Upper lobe of left lung (tissue), 6 donors: ENCODE data around the gene OAS2. TPM values are rescaled to one million over a fixed set of nuclear protein-coding genes. Genes with fewer than 3 reads are reported as not detected.
A peak's percentile ranks its signal among the peaks of the same experiment; 100 is the strongest.

Experiments
- ATAC-seq, 2 donors: fragments of 200-7000 bp; cut with Tn5 transposase; one replicate each; pipeline ENCODE4 v1.9.1; 2022; ENCODE audit warnings: mild to moderate bottlenecking in 2 of 2, moderate library complexity in 2 of 2; ENCODE audit not compliant: low FRiP score in 2 of 2
- DNase-seq, 2 donors: peaks; one replicate each; pipeline ENCODE4 v3.0.0-alpha.2; 2019 to 2020
- H3K27ac ChIP-seq, 4 donors: fragments of 200-600 bp; sonication (generic); one replicate each; pipeline ENCODE4 v1.5.1; 2016 to 2019
- H3K27me3 ChIP-seq, 4 donors: fragments of 200-600 bp; sonication (generic); one replicate each; pipeline ENCODE4 v1.5.1; 2017 to 2019
- H3K36me3 ChIP-seq, 4 donors: fragments of 200-600 bp; sonication (generic); one replicate each; pipeline ENCODE4 v1.5.1; 2016 to 2019
- H3K4me1 ChIP-seq, 4 donors: fragments of 200-600 bp; sonication (generic); one replicate each; pipeline ENCODE4 v1.5.1; 2018 to 2019
- H3K4me3 ChIP-seq, 4 donors: fragments of 200-600 bp; sonication (generic); one replicate each; pipeline ENCODE4 v1.5.1; 2017 to 2019; ENCODE audit warnings: mild to moderate bottlenecking in 2 of 4, moderate library complexity in 1 of 4
- H3K9me3 ChIP-seq, 4 donors: fragments of 200-600 bp; sonication (generic); one replicate each; pipeline ENCODE4 v1.5.1; 2018 to 2019
- CTCF ChIP-seq, 6 experiments: fragments of 450-650 bp in 4 of 6; fragments of 200-600 bp in 2 of 6; sonication (generic) in 2 of 6; IDR thresholded peaks; one replicate each; pipeline ENCODE4 v1.5.1; 2016 to 2019; ENCODE audit warnings: antibody characterized with exemption in 6 of 6
- EP300 ChIP-seq, 4 donors: sonication (generic); formaldehyde crosslinking; IDR thresholded peaks; one replicate each; pipeline ENCODE4 v1.5.1; 2017; ENCODE audit warnings: antibody characterized with exemption in 4 of 4, control low read depth in 2 of 4
- POLR2A ChIP-seq, 4 donors: fragments of 450-650 bp; IDR thresholded peaks; one replicate each; pipeline ENCODE4 v1.5.1; 2016 to 2017; ENCODE audit warnings: antibody characterized with exemption in 4 of 4, mild to moderate bottlenecking in 2 of 4
- POLR2AphosphoS5 ChIP-seq, 2 donors: sonication (generic); formaldehyde crosslinking; IDR thresholded peaks; one replicate each; pipeline ENCODE4 v1.5.1; 2017; ENCODE audit warnings: antibody characterized with exemption in 2 of 2
- WGBS, 2 donors: methylation state at CpG; one replicate each; pipeline ENCODE4 v1.1.5; 2017 to 2018; 5-methylcytosine and 5-hydroxymethylcytosine counted together
- total RNA-seq, 6 donors: library from RNA; depleted of rRNA in 4 of 6; stranded (reverse); fragments of >200 nt in 4 of 6; gene quantifications; one replicate each; pipeline versions ENCODE4 v1.1.0 to v1.2.1, GENCODE V29; 2016 to 2021
- donor health status: DM: no; HTN: no; CAD: no; lungs with moderate emphysema.
- donor health status: DM: no; HTN: yes; CAD: no; lungs with severe emphysema.

The OAS2 gene
- total RNA-seq, 6 donors from 2014 or later = 17.2 to 59.7 (median 20.1) TPM

- TF ChIP-seq EP300 (IDR thresholded peaks at IDR 0.05) (no peak), POLR2AphosphoS5 (IDR thresholded peaks at IDR 0.05) (no peak), POLR2A (IDR thresholded peaks at IDR 0.05) (no peak), CTCF (IDR thresholded peaks at IDR 0.05) (no peak)
- WGBS, 2 donors = 79 to 95% methylated on average over 3 of the region's 3 CpGs
- no peaks in the 10 kb centered on the region for H3K4me1 ChIP-seq
- no peaks in the 10 kb centered on the region for H3K36me3 ChIP-seq
- no peak overlapping the region for H3K4me3 ChIP-seq
- no peaks in the 10 kb centered on the region for H3K9me3 ChIP-seq
- no peak overlapping the region for H3K27ac ChIP-seq
- no peaks in the 10 kb centered on the region for H3K27me3 ChIP-seq
- ATAC-seq (no peak), DNase-seq (no peak)
Measured at GRCh38 chr12:113022563-113023297, 44.4 kb downstream of the OAS2 start.

- Histone ChIP-seq H3K27me3 (no peaks in the 10 kb centered on the region), H3K4me3 (no peak overlapping the region), H3K4me1 (peaks cover 0 to 5% (median 0%) of the 10 kb centered on the region in 4 donors), H3K27ac (no peak overlapping the region), H3K36me3 (no peaks in the 10 kb centered on the region), H3K9me3 (no peaks in the 10 kb centered on the region)
- ATAC-seq (no peak), DNase-seq (no peak)
- WGBS, 2 donors = 36 to 44% methylated on average over 4 of the region's 4 CpGs
- TF ChIP-seq POLR2A (IDR thresholded peaks at IDR 0.05) = no peak
- TF ChIP-seq POLR2AphosphoS5 (IDR thresholded peaks at IDR 0.05) = no peak
- TF ChIP-seq EP300 (IDR thresholded peaks at IDR 0.05) = no peak
- TF ChIP-seq CTCF (IDR thresholded peaks at IDR 0.05) = no peak
Measured at GRCh38 chr12:113027726-113028125, 49.4 kb downstream of the OAS2 start.

GRCh38 chr12:113030875-113031525 lies 52.7 kb downstream of the OAS2 start:
- Histone ChIP-seq H3K27ac (no peak overlapping the region), H3K27me3 (no peaks in the 10 kb centered on the region), H3K9me3 (no peaks in the 10 kb centered on the region), H3K4me1 (peaks cover 0 to 5% (median 0%) of the 10 kb centered on the region in 4 donors), H3K36me3 (no peaks in the 10 kb centered on the region), H3K4me3 (no peak overlapping the region)
- TF ChIP-seq POLR2AphosphoS5 (IDR thresholded peaks at IDR 0.05) = no peak
- peak; percentile 65 to 82 (median 72) for TF ChIP-seq CTCF (IDR thresholded peaks at IDR 0.05)
- ATAC-seq (peak; percentile 60 to 82), DNase-seq (peak in 1 of 2 donors; percentile 21)
- whole genome bisulfite sequencing, 2 donors = 9 to 13% methylated on average over 9 of the region's 9 CpGs

- H3K4me1 ChIP-seq = peaks cover 0 to 8% (median 3%) of the 10 kb centered on the region in 4 donors
- H3K27me3 ChIP-seq = no peaks in the 10 kb centered on the region
- H3K27ac ChIP-seq = no peak overlapping the region
- H3K36me3 ChIP-seq = no peaks in the 10 kb centered on the region
- DNase-seq = no peak
- no peak for ATAC-seq
- H3K9me3 ChIP-seq = no peaks in the 10 kb centered on the region
- TF ChIP-seq CTCF (IDR thresholded peaks at IDR 0.05) = no peak
- no peak for TF ChIP-seq EP300 (IDR thresholded peaks at IDR 0.05)
- TF ChIP-seq POLR2AphosphoS5 (IDR thresholded peaks at IDR 0.05) = no peak
- no peak for TF ChIP-seq POLR2A (IDR thresholded peaks at IDR 0.05)
- H3K4me3 ChIP-seq = no peak overlapping the region
- 79 to 83% methylated on average over 4 of the region's 4 CpGs for WGBS, 2 donors
Measured at GRCh38 chr12:113039911-113040445, 61.7 kb downstream of the OAS2 start.
